ENCODE data around the gene CORO2B.

DNA sequence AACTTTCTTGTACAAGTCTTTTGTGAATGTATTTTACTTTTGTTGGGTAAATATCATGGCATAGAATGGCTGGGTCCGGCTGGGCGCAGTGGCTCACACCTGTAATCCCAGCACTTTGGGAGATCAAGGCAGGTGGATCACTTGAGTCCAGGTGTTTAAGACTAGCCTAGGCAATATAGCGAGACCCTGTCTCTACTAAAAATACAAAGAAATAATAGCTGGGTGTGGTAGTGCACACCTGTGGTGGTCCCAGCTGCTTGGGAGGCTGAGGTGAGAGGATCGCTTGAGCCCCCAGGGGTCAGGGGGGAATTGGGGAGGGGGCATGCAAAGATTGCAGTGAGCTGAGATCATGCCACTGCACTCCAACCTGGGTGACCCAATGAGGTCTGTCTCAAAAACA lies 189.0 kb downstream of the CORO2B start:
- no peak for TF ChIP-seq YY1 (IDR thresholded peaks at IDR 0.05; ENCODE audit: insufficient read depth, insufficient read length)
- TF ChIP-seq ZNF274 (IDR thresholded peaks at IDR 0.05; ENCODE audit: low read depth, low read length) = no peak

Measured in NT2/D1 (cell line).